GM23248 (cell line): ENCODE data around the gene FGFR2.

Experiments
- EZH2 ChIP-seq: fragments of 200-600 bp; sonication (generic); IDR thresholded peaks from 2 replicates; pipeline ENCODE4 v1.6.1; 2018; ENCODE audit warnings: antibody characterized with exemption, mild to moderate bottlenecking; ENCODE audit not compliant: insufficient read depth, poor library complexity, severe bottlenecking
- EZH2phosphoT487 ChIP-seq: fragments of 200-600 bp; sonication (generic); IDR thresholded peaks from 2 replicates; pipeline ENCODE4 v1.6.1; 2018; ENCODE audit warnings: antibody characterized with exemption, moderate library complexity, mild to moderate bottlenecking, low read depth; ENCODE audit not compliant: insufficient read depth

DNA sequence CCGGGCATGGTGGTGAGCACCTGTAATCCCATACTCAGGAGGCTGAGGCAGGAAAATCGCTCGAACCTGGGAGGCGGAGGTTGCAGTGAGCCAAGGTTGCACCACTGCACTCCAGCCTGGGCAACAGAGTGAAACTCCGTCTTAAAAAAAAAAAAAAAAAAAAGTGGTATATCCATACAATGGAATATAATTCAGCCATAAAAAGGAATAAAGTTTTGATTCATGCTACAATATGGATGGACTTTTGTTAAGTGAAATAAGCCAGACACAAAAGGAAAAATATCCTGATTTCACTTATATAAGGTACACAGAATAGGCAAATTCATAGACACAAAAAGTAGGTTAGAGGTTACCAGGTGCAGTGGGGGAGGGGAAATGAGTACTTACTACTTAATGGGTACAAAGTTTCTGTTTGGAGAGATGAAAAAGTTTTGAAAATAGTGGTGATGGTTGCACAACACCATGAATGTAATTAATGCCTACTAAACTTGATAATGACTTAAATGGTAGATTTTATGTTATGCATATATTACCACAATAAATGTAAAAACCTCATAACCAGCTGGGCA lies 53.9 kb downstream of the FGFR2 start:
- TF ChIP-seq EZH2, result no peak
- TF ChIP-seq EZH2phosphoT487, result no peak
